Cerebellar nuclear complex (tissue), 1 donor: ENCODE data around the gene BTRC.
A peak's percentile ranks its signal among the peaks of the same experiment; 100 is the strongest.
"Not testable (repeated sequence)": the region's sequence is repeated elsewhere in the genome, so short reads cannot be mapped to it uniquely, and the experiment has no call there.

Source experiments
- DNase-seq, 2 experiments: peaks; one replicate each; lab custom pipeline; 2025; lab: John Stamatoyannopoulos, UW

BTRC gene

GRCh38 chr10:101386659-101387259 is 32.8 kb downstream of the BTRC start:
- DNase-seq: no peak

- no peak for DNase-seq
Observed at GRCh38 chr10:101388676-101389276, 34.8 kb downstream of the BTRC start.

GRCh38 chr10:101389532-101389931 is 35.6 kb downstream of the BTRC start:
- not testable (repeated sequence) for DNase-seq

- DNase-seq: no peak
Observed at GRCh38 chr10:101389986-101390531, 36.1 kb downstream of the BTRC start.

- no peak for DNase-seq
Observed at GRCh38 chr10:101393378-101393777, 39.4 kb downstream of the BTRC start.

GRCh38 chr10:101394524-101395133 is 40.7 kb downstream of the BTRC start:
- no peak for DNase-seq

GRCh38 chr10:101397140-101397539 is 43.2 kb downstream of the BTRC start:
- no peak for DNase-seq

GRCh38 chr10:101400585-101400984 is 46.6 kb downstream of the BTRC start:
- no peak for DNase-seq

- no peak for DNase-seq
Observed at GRCh38 chr10:101402711-101403110, 48.7 kb downstream of the BTRC start.

- no peak for DNase-seq
Observed at GRCh38 chr10:101403161-101403560, 49.2 kb downstream of the BTRC start.

GRCh38 chr10:101405001-101405400 is 51.0 kb downstream of the BTRC start:
- DNase-seq: no peak

- no peak for DNase-seq
Observed at GRCh38 chr10:101411598-101411997, 57.6 kb downstream of the BTRC start.

GRCh38 chr10:101414034-101414433 is 60.1 kb downstream of the BTRC start:
- DNase-seq: no peak

GRCh38 chr10:101415884-101416283 is 61.9 kb downstream of the BTRC start:
- DNase-seq: no peak

- not testable (repeated sequence) for DNase-seq
Observed at GRCh38 chr10:101421967-101422366, 68.0 kb downstream of the BTRC start.

- no peak for DNase-seq
Observed at GRCh38 chr10:101425535-101425934, 71.6 kb downstream of the BTRC start.

- DNase-seq: no peak
Observed at GRCh38 chr10:101428036-101428435, 74.1 kb downstream of the BTRC start.

- no peak for DNase-seq
Observed at GRCh38 chr10:101429423-101429822, 75.5 kb downstream of the BTRC start.

- no peak for DNase-seq
Observed at GRCh38 chr10:101436302-101436701, 82.3 kb downstream of the BTRC start.

- DNase-seq: no peak
Observed at GRCh38 chr10:101438881-101439391, 85.0 kb downstream of the BTRC start.

GRCh38 chr10:101441541-101442455 is 87.8 kb downstream of the BTRC start:
- DNase-seq: peak in 1 of 2 experiments; percentile 15

GRCh38 chr10:101442456-101442800 is 88.5 kb downstream of the BTRC start:
- no peak for DNase-seq
